Panc1 (cell line): ENCODE results near the gene DQX1.

ENCODE experiments used
- POLR2AphosphoS5 ChIP-seq: IDR thresholded peaks from 2 replicates; pipeline ENCODE4 v1.6.1; 2012; ENCODE audit warnings: mild to moderate bottlenecking, low read depth, low read length, moderate library complexity
- REST ChIP-seq, 2 experiments: IDR thresholded peaks; 2 replicates each; pipeline ENCODE4 v1.6.1; 2011 to 2012; ENCODE audit warnings: low read depth in 2 of 2, control low read depth in 1 of 2, low read length in 1 of 2, mild to moderate bottlenecking in 1 of 2, moderate library complexity in 1 of 2; ENCODE audit not compliant: insufficient read depth in 1 of 2
- SIN3A ChIP-seq: IDR thresholded peaks from 2 replicates; pipeline ENCODE4 v1.6.1; 2012; ENCODE audit warnings: low read depth, mild to moderate bottlenecking, low read length, moderate library complexity, borderline replicate concordance; ENCODE audit not compliant: insufficient read depth
- TF ChIP-seq, protein P1 (sequence below): fragments of 450-650 bp; IDR thresholded peaks from 2 replicates; pipeline ENCODE4 v1.5.1; 2017; ENCODE audit warnings: mild to moderate bottlenecking

- TF ChIP-seq, protein P1, sequence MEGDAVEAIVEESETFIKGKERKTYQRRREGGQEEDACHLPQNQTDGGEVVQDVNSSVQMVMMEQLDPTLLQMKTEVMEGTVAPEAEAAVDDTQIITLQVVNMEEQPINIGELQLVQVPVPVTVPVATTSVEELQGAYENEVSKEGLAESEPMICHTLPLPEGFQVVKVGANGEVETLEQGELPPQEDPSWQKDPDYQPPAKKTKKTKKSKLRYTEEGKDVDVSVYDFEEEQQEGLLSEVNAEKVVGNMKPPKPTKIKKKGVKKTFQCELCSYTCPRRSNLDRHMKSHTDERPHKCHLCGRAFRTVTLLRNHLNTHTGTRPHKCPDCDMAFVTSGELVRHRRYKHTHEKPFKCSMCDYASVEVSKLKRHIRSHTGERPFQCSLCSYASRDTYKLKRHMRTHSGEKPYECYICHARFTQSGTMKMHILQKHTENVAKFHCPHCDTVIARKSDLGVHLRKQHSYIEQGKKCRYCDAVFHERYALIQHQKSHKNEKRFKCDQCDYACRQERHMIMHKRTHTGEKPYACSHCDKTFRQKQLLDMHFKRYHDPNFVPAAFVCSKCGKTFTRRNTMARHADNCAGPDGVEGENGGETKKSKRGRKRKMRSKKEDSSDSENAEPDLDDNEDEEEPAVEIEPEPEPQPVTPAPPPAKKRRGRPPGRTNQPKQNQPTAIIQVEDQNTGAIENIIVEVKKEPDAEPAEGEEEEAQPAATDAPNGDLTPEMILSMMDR = no peak
- TF ChIP-seq REST (IDR thresholded peaks at IDR 0.05; ENCODE audit: insufficient read depth in 1 of 2, low read depth in 2 of 2, low read length in 1 of 2) = no peak
- no peak for TF ChIP-seq POLR2AphosphoS5
- TF ChIP-seq SIN3A = no peak
Measured at GRCh38 chr2:74524955-74525716, 895 bp downstream of the DQX1 start.
